Measurements from ENCODE around the gene ALDOB. TPM values are rescaled to one million over a fixed set of nuclear protein-coding genes. Genes with fewer than 3 reads are reported as not detected.
"Not testable (repeated sequence)": the region's sequence is repeated elsewhere in the genome, so short reads cannot be mapped to it uniquely, and the experiment has no call there.

ALDOB gene
- total RNA-seq, 1 donor from 2014 or later: under 0.01 TPM

DNA sequence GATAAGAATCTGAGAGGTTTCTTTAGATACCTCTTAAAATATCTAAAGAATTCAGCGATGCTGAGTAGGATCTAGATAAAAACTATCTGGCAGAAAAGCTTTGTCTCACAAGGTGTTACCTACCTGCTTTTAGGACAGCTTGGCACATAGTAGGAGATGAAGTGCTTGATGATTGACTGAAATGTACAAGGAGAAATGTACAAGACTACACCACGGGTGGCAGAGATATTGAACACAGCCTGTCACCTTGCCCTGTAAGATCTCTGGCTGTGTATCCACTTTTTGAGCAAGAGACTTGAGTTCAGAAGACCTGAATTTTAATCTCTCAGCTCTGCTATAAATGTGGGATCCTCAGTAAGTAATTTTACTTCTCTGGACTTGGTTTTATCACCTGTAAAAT is 15.7 kb downstream of the ALDOB start:
- no peak for DNase-seq

DNA sequence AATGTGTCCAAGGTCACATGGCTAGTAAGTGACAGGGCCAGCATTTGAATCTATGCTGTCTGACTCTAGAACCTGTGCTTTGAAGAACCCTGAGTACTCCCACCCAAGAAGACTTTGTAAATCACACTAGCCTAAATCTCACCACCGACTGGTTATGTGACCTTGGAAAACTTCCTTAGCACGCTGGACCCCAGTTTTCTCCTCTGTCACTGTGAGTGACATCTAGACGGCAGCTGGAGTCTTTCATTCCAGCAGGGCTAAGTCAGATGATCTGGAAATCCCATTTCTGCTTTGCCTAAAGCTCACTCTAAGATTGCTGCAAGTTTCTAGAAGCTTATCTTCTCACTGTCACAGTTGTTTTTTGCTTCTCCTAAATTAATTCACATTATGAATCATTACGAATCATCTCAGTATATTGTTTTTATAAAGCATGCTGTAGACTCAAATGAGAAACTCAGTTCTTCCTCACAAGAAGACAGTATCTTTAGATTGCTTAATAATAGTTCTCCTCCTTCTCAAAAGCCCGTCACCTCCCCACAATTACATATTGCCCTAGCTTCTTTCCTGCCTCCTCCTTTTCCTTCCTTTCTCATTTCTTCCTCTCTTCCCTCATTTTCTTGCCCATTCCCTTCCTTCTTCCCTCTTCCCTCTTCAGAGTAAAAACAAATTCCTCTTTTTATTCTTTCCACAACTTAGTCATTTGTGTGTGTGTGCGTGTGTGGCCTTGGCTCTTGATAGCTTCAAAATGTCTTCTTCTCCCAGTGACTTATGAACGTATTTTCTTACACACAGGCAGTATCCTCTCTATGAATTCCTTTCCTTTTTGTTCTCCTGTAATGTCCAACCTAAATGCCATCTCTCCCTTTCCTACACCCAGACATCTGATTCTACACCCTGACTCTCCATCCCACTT is 16.8 kb downstream of the ALDOB start:
- DNase-seq: no peak

DNA sequence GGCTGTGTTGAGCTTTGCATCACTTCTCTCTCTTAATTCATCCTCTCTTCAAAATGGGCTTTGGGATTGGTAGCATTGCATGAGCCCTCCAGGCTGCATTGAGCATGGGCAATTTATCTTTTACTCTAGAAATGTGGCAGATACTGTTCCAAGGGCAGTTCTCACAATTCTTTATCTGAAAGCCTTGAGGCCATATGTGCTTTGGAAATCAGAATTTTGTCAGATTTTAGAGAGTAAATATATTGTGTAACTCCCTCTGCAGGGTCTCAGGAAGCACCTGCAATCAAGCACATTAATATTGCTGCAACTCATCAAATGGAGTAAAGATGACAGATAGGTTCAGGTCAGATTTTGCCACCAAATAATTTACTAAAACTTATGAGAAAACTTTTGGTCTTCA is 17.6 kb downstream of the ALDOB start:
- no peak for DNase-seq

DNA sequence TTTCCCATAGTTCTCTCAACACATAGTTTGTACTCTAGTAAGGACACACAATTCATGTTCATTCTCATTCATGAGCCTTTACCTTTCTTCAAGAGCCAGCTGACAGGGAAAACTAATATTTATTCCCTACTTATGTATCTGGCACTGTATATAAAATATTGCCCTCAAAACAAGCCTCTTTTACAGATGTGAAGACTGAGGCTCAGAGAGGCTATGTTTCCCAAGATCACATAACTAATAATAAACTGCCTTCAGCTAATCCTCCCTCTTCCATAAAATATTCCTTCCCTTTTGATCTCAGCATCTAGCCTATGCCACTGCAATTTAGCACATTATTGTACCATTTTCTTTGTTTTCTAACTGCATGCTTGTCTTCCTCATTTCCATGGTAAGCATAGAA is 18.2 kb downstream of the ALDOB start:
- no peak for DNase-seq

DNA sequence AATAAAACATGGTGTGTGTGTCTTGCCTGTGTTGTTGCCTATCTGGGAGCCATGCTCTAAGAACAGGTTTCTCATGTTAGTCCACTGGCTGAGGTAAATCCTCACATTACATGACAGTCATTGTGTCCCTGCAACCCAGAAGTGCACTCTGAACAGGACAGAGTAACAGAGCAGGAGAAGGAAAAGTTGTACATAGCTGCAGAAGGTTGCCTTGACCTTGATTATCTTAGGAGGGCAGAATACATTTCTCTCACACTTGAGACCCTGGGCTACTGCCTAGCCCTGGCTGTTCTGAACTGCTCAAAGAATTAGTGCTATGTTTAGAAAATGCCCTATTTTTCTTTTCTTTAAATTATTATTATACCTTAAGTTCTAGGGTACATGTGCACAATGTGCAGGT is 20.0 kb downstream of the ALDOB start:
- no peak for DNase-seq

DNA sequence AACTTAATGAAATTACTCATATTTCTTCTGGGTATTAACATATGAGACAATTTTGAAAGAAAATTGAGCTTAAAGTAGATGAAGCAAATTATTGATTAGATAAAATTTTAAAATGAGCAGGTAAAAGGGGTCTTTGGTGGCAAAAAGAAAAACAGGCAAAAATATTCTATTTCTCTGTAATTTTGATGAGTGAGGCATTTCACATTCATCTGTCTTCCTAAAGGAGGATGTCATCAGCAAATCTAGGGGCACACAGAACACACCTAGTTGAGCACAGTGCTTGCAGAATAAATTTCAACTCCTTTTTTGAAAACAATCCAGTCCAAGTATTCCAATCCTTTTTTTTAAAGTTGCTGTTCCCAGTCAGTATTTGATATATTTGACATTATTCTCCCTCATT is 20.7 kb downstream of the ALDOB start:
- DNase-seq: no peak

DNA sequence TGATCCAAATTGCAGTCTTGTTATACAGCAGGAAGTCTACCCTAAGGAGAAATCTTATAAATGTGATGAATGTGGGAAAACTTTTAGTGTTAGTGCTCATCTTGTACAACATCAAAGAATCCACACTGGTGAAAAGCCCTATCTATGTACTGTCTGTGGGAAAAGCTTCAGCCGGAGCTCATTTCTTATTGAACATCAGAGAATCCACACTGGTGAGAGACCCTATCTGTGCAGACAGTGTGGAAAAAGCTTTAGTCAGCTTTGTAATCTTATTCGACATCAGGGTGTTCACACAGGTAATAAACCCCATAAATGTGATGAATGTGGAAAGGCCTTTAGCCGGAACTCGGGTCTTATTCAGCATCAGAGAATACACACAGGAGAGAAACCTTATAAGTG is 26.5 kb downstream of the ALDOB start:
- peak; percentile 16 for DNase-seq

DNA sequence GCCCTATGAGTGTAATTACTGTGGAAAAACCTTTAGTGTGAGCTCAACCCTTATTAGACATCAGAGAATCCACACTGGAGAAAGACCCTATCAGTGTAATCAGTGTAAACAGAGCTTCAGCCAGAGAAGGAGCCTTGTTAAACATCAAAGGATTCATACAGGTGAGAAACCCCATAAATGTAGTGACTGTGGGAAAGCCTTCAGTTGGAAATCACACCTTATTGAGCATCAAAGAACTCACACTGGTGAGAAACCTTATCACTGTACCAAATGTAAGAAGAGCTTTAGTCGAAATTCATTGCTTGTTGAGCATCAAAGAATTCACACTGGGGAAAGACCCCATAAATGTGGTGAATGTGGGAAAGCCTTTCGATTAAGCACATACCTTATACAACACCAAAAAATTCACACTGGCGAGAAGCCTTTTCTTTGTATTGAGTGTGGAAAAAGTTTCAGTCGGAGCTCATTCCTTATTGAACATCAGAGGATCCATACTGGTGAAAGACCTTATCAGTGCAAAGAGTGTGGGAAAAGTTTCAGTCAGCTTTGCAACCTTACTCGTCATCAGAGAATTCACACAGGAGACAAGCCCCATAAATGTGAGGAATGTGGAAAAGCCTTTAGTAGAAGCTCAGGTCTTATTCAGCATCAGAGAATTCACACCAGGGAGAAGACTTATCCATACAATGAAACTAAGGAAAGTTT is 27.0 kb downstream of the ALDOB start:
- no peak for DNase-seq

DNA sequence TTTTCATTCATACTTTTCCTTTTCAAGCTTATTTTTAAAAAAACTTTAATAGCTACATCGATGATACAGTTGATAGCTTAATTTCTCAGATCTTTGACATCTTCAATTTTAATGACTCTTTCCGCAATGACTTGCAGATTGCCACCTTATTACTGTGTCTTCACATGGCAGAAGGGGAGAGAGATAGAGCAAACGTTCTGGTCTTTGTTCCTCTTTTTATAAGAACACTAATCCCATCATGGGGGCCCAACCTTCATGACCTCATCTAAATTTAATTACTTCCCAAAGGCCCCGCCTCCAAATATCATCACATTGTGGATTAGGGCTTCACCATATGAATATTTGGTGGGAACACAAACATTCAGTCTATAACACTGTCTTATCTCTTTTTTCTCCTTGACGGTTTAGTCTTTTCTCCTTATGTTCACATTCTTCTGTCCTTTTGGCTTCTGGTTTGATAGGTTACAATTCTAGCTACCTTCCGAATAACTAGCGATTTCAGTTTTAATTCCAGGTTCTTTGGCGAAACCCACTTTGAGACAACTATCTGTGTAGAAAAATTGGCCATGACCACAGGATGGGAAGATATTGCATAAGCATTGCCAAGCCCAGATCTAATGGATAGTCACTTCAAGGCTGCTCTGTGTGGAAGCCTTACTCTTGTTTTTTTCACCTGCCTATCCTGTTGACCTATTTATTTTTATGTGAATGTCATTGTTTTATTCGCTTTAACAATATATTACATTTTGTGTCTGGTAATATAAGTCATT is 31.9 kb downstream of the ALDOB start:
- DNase-seq: no peak

DNA sequence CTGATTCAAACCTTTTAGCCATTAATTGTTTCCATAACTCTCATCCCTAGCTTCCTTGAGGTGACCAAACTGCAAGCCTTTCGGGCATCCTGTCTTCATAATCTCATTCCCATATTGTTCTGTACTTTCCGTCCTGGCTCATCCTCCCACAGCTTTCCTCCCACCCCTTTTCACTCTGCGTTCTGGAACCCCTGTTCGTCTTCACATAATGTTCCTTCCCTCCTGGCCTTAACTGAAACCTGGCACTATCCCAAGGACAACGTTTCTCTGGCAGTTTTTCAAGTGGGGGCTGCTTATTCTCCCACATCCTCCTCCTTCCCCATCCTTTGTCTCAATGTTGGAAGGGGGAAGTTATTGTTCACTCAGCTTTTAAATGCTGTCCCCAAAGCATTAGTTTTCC is 35.5 kb downstream of the ALDOB start:
- peak; percentile 85 for DNase-seq

DNA sequence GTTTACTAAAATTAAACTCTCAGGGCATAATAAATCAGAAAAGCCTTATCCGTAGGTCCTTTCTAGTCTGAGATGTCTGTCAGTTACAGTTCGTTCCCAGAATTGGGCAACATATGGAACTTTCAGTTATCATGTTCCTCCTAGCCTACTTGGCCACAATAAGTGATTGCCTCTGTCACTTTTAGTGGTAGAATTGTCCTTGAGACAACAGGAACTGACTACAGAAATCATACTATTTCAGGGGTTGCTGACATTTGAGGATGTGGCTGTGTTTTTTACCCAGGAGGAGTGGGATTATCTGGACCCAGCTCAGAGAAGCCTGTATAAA is 36.0 kb downstream of the ALDOB start:
- DNase-seq: peak; percentile 19

DNA sequence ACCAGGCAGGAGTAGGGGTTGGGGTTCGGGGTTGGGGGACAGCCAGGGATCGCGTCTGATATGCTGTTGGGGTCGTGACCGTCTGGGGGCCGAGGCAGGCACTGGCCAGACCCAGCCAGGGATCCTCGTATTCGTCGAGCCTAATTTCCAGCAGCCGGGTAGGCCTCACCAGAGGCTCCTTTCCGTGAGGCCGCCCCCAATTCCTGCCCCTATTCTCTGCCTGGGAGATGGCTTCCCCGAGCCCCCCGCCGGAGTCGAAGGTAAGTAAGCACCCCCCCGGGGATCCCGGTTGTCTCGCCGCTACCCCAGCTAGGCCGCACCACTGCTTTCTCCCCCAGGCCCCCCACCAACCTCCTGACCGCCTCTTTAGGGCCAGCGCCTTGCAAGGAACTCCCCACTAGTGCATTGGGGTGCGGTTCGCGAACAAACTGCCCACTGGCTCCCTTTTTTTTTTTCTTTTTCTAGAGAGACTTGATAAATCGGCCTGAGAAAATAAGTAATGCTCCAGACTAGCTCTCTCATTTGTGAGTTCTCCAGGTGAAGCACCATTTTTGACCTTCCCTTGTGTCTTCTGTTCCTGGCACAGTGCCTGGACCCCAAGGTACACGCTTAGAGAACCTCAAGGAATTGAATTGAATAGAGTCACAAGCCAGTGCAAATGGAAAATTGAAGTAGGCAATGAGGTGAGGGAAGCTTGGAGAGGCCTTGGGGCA is 36.5 kb downstream of the ALDOB start:
- peak; percentile 31 for DNase-seq

DNA sequence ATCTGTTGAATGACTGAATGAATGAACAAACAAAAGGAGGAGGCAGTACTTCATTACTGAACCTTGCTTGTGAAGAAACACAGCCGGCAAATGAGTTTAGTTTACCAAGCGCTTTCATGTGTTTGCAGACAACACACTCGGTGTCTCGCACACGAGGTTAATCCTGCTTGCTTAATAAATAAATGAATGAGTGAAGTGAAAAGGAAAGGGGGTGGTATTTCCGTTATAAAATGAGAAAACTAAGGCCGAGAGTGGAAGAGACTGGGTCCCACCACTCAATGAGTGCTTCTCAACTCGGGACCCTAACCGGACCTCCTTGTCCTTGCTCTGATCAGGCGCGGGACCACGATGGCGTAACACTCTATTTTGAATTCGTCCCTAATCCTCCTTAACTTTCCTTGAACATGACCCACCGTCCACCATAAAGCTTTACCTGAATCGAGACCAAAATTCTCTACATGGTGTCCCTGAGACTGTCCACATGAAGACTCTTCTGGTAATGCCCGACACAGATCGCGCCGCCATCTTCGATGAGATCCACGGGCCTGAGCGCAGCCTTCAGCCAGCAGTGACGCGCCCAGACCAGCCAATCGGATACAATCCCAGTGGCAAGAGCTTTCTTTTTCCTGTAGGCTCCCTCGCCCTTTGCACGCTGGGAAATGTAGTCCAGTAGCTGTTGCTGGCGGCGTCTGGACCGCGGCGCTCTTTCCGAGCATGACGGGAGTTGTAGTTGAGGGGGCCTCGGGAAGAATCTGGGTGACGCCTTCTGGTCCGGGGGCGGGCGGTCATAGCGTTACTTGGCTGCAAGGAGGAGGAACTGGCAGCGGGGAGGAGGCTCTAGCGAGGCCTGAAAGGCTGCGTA is 37.3 kb downstream of the ALDOB start, which contains the start of the genes MRPL50 and ZNF189:
TSS of gene MRPL50 (minus strand) at position 551 of the 862 bp plus-strand sequence. CDS start at position 525, 26 bp downstream.
TSS of gene ZNF189 (plus strand) at position 784 of the 862 bp plus-strand sequence. CDS start 306 bp downstream, outside the sequence.
- DNase-seq: peak; percentile 100

DNA sequence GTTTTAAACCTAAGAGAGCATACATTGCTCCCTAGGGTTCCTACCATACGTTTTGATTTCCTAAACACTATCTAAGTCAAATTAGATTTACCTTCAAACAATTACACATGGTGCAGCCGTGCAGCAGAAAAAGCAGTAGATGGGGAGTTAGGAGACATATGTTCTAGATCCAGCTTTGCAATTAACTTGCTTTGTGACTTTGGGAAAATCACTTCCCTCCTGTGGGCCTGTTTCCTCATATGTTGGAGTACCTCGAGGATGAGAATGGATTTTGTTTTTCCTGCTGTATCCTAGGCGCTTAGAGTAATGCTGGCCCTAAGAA is 37.9 kb downstream of the ALDOB start:
- DNase-seq: no peak

DNA sequence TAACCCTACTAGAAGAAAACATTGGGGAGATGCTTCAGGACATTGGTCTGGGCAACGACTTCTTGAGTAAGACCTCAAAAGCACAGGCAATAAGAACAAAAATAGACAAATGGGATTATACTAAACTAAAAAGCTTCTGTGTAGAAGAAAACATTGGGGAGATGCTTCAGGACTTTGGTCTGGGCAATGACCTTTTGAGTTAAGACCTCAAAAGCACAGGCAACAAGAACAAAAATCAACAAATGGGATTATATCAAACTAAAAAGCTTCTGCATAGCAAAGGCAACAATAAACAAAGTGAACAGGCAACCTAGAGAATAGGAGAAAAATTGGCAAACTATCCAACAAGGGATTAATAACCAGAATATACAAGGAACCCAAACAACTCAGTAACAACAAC is 40.9 kb downstream of the ALDOB start:
- no peak for DNase-seq

DNA sequence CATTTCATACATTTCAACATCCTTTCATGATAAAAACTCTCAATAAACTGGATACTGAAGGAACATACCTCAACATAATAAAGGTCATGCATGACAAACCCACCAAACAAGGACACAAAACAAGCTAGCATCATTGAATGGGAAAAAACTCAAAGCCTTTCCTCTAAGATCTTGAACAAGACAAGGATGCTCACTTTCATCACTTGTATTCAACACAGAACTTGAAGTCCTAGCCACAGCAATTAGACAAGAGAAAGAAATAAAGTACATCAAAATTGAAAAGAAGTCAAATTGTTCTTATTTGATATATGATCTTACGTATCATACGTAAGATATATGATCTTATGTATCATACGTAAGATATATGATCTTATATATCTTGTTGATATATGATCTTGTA is 42.4 kb downstream of the ALDOB start:
- DNase-seq: no peak

DNA sequence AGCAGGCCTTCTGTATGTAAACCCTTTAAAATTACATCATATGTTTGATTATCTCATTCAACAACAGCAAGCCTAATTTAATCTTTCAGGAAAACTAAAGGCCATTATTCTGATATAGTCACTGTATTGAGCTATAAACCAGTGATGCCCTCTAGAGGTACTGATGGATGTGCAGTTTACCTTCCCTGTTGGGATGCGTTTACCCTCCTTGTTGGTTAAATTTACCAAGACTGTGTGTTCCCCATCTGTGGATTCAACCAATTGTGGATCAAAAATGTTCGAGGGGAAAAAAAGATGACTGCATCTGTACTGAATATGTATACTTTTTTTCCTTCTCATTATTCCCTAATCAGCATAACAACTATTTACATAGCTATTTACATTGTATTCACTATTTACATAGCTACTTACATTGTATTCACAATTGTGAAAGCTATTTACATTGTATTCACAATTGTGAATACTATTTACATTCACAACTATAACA is 47.0 kb downstream of the ALDOB start:
- peak; percentile 19 for DNase-seq

DNA sequence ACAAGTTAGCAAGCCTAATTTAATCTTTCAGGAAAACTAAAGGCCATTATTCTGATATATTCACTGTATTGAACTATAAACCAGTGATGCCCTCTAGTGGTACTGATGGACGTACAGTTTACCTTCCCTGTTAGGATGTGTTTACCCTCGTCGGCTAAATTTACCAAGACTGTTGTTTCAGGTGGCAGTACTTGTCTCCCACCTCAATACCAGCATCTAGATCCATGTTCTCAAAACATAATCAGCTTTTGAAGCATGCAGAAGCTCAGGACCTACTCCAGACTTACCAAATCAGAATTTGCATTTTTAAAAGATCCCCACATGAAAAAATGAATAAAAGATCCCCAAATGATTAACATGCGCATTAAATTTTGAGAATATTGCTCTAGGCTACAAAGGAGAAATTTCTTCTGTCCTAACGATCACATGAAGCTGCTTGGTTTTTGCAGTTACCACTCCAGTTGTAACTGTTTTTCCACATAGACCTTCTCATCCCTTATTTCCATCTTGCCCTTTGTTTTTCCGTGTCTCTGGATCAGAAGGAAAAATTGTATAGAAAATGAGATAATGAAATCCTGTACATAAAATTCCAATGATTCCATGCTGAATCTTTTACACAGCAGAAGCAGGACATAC is 47.6 kb downstream of the ALDOB start:
- peak; percentile 71 for DNase-seq

DNA sequence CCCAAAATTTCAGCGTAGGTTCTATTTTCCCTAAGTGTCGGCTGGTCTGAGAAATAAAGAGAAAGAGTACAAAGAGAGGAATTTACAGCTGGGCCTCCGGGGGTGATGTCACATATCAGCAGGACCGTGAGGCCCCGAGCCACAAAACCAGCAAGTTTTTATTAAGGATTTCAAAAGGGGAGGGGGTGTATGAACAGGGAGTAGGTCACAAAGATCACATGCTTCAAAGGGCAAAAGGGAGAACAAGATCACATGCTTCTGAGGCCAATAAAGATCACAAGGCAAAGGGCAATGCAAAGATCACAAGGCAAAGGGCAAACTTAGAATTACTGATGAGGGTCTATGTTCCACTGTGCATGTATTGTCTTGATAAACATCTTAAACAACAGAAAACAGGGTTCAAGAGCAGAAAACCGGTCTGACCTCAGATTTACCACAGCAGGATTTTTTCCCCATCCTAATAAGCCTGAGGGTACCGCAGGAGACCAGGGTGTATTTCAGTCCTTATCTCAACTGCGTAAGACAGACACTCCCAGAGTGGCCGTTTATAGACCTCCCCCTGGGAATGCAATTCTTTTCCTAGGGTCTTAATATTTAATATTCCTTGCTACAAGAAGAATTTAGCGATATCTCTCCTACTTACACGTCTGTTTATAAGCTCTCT is 50.6 kb downstream of the ALDOB start, which contains the start of gene BAAT:
TSS of gene BAAT (minus strand) at position 134 of the 664 bp plus-strand sequence. CDS start 13,602 bp downstream, outside the sequence.
- not testable (repeated sequence) for DNase-seq

DNA sequence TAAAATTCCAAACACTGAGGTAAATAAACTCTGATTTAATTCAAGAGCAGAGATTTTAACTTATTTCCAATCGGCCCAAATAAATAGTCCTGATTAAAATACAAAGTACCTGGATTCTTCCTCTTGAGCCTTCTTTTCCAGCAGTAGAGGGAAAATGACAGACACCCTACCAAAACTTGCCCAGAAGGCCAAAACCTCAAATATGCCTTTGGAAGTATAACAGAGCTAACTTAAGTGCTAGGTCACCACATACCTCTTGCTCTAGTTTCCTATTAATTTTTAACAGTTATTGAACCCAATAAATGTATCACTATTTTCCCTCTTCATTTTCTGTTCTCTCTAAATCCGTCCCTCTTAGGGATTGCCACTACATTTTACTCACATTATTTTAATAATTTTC is 52.2 kb downstream of the ALDOB start:
- no peak for DNase-seq
